ENCODE data around the gene NEK3. TPM values are rescaled to one million over a fixed set of nuclear protein-coding genes. Genes with fewer than 3 reads are reported as not detected.

The NEK3 gene
- total RNA-seq, 1 experiment from 2014 or later, result 1.6 TPM

DNA sequence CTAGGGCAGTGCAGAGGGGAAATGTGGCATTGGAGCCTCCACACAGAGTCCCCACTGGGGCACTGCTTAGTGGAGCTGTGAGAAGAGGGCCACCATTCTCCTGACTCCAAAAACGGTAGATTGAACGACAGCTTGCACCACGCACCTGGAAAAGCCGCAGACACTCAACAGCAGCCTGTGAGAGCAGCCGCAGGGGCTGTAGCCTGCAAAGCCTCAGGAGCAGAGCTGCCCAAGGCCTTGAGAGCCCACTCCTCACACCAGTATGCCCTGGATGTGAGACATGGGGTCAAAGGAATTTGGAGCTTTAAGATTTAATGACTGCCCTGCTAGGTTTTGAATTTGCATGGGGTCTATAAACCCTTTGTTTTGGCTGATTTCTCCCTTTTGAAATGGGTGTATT, 62.2 kb downstream of the NEK3 start:
- Histone ChIP-seq H3K27ac (no peak overlapping the region), H3K4me1 (replicated peaks; ENCODE audit: insufficient read depth) (no peaks in the 10 kb centered on the region), H4K20me1 (ENCODE audit: insufficient read depth) (no peaks in the 10 kb centered on the region), H3K79me2 (ENCODE audit: low read depth) (no peaks in the 10 kb centered on the region), H3K9me2 (ENCODE audit: insufficient read depth) (no peaks in the 10 kb centered on the region), H3K36me3 (ENCODE audit: low read depth) (no peaks in the 10 kb centered on the region), H3K27me3 (ENCODE audit: insufficient read depth, low read depth) (no peaks in the 10 kb centered on the region), H3K9me3 (ENCODE audit: insufficient read depth, low read depth) (no peaks in the 10 kb centered on the region), H3F3A (ENCODE audit: insufficient read depth, low read depth) (no peaks in the 10 kb centered on the region), H2AFZ (no peak overlapping the region), H3K4me3 (no peak overlapping the region), H3K4me2 (no peak overlapping the region)
- CTCF ChIA-PET, result no interaction called here
- POLR2A ChIA-PET (ENCODE audit: unreplicated experiment), result no interaction called here
- intact Hi-C loops (cut with micrococcal nuclease; ENCODE audit: unreplicated experiment), result no loop called here
- TF ChIP-seq CTCF (conservative IDR thresholded peaks at IDR 0.05) (no peak), EZH2 (IDR thresholded peaks at IDR 0.05; ENCODE audit: low read depth) (no peak)
- no TSS peak for BruUV-seq (replicated peaks)
- no peak for DNase-seq

DNA sequence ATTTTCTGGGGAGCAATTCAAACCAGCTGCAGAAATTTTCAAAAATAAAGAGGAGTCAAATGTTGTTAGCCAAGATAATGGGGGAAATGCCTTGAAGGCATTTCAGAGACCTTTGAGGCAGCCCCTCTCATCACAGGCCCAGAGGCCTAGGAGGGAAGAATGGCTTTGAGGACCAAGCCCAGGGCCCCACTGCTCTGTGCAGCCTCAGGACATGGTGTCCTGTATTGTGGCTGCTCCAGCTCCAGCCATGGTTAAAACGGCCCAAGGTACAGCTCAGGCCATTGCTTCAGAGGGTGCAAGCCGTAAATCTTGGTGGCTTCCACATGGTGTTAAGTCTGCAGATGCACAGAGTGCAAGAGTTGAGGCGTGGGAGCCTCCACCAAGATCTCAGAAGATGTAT, 62.6 kb downstream of the NEK3 start:
- Histone ChIP-seq H3K4me1 (replicated peaks; ENCODE audit: insufficient read depth) (no peaks in the 10 kb centered on the region), H3K9me3 (ENCODE audit: insufficient read depth, low read depth) (no peaks in the 10 kb centered on the region), H3K4me3 (no peak overlapping the region), H3K27ac (no peak overlapping the region), H3K9me2 (ENCODE audit: insufficient read depth) (no peaks in the 10 kb centered on the region), H3K79me2 (ENCODE audit: low read depth) (no peaks in the 10 kb centered on the region), H4K20me1 (ENCODE audit: insufficient read depth) (no peaks in the 10 kb centered on the region), H3K4me2 (no peak overlapping the region), H3K27me3 (ENCODE audit: insufficient read depth, low read depth) (no peaks in the 10 kb centered on the region), H3K36me3 (ENCODE audit: low read depth) (no peaks in the 10 kb centered on the region), H2AFZ (no peak overlapping the region), H3F3A (ENCODE audit: insufficient read depth, low read depth) (no peaks in the 10 kb centered on the region)
- TF ChIP-seq EZH2 (IDR thresholded peaks at IDR 0.05; ENCODE audit: low read depth) (no peak), CTCF (conservative IDR thresholded peaks at IDR 0.05) (no peak)
- DNase-seq, result no peak
- POLR2A ChIA-PET (ENCODE audit: unreplicated experiment), result no interaction called here
- no TSS peak for BruUV-seq (replicated peaks)
- intact Hi-C loops (cut with micrococcal nuclease; ENCODE audit: unreplicated experiment), result no loop called here
- CTCF ChIA-PET, result no interaction called here

DNA sequence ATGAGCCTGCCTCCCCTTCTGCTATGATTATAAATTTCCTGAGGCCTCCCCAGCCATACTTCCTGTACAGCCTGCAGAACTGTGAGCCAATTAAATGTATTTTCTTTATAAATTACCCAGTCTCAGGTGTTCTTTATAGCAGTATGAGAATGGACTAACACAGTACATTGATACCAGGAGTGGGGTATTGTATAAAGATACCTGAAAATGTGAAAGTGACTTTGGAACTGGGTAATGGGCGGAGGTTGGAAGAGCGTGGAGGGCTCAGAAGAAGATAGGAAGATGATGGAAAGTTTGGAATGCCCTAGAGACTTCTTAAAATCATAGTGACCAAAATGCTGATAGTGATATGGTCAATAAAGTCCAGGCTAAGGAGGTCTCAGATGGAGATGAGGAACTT, 63.3 kb downstream of the NEK3 start:
- BruUV-seq (replicated peaks), result no TSS peak
- H3F3A ChIP-seq (ENCODE audit: insufficient read depth, low read depth), result no peaks in the 10 kb centered on the region
- H3K9me2 ChIP-seq (ENCODE audit: insufficient read depth), result no peaks in the 10 kb centered on the region
- H3K4me1 ChIP-seq (replicated peaks; ENCODE audit: insufficient read depth), result no peaks in the 10 kb centered on the region
- H3K79me2 ChIP-seq (ENCODE audit: low read depth), result no peaks in the 10 kb centered on the region
- no peak overlapping the region for H3K4me3 ChIP-seq
- intact Hi-C loops (cut with micrococcal nuclease; ENCODE audit: unreplicated experiment), result no loop called here
- no peak overlapping the region for H3K4me2 ChIP-seq
- no peak for DNase-seq
- TF ChIP-seq EZH2 (IDR thresholded peaks at IDR 0.05; ENCODE audit: low read depth) (no peak), CTCF (conservative IDR thresholded peaks at IDR 0.05) (no peak)
- ChIA-PET CTCF (no interaction called here), POLR2A (ENCODE audit: unreplicated experiment) (no interaction called here)
- H4K20me1 ChIP-seq (ENCODE audit: insufficient read depth), result no peaks in the 10 kb centered on the region
- H2AFZ ChIP-seq, result no peak overlapping the region
- no peaks in the 10 kb centered on the region for H3K9me3 ChIP-seq (ENCODE audit: insufficient read depth, low read depth)
- no peaks in the 10 kb centered on the region for H3K27me3 ChIP-seq (ENCODE audit: insufficient read depth, low read depth)
- no peaks in the 10 kb centered on the region for H3K36me3 ChIP-seq (ENCODE audit: low read depth)
- no peak overlapping the region for H3K27ac ChIP-seq
